HG03103 (cell line): ENCODE measurements around the gene PNKP.

Experiments
- ATAC-seq: cut with Tn5 transposase; IDR thresholded peaks from one replicate; pipeline ENCODE4 v1.9.1; 2021; ENCODE audit warnings: low read depth; ENCODE audit not compliant: unreplicated experiment

The PNKP gene

DNA sequence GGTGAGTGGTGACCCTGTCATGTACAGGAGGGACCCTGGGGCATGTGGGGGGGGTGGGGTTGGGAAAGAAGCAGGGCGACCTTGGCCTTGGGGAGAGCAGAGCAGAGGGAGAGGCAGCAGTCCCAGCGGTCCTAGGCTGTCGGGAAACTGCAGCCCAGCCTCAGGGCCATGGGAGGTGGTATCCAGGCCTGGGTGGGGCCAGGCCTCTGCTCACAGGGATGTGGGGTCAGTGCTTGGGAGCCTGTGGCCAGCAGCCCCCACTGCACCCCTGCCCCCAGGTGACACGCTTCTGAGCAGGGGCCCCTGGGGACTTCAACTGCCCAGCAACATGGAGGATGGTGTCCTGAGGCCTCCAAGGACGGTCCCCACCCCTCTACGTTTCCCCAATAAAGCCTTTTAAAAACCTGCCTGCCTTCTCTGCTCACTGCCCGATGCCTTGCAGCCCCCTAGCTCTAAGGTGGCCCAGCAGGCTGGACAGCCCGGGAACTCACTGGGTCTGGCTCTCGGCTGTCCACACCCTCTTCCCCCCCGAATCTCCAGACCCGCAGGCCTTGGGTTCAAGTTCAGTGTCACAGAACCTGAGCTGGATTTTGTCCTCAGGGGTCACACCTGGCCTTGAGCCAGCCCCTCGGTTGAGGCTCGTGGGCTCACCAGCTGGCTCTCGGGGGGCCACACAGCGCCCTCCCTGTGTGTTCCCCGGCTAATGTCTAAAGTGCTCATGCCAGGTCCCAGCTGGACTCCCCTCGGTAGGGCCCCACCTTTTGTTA is 6.9 kb downstream of the PNKP start:
- no peak for ATAC-seq

DNA sequence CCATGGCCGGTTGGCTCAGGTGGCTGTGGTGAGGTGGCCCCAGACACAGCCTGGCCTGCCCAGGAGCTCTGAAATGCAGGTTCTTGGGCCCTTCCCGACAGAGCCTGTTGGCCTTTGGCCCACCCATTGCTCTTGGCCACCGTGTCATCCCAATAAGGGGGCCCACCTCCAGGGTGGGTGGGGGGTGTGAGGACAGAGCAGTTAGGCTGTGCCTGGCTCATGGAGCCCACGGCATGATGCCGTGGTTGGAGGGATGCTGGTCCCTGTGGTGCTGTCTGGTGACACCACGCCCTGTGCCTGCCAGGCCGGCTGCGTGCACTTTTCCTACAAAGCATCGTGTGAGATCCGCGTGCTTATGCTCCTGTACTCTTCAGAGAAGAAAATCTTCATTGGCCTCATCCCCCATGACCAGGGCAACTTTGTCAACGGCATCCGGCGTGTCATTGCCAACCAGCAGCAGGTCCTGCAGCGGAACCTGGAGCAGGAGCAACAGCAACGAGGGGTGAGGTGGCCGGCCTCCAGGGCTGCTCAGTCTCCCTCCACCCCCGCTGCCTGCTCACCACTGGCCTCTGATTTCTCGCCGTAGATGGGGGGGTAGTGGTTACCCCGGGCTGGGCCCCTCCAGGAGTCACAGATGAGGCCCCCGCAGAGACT is 7.6 kb downstream of the PNKP start:
- no peak for ATAC-seq

DNA sequence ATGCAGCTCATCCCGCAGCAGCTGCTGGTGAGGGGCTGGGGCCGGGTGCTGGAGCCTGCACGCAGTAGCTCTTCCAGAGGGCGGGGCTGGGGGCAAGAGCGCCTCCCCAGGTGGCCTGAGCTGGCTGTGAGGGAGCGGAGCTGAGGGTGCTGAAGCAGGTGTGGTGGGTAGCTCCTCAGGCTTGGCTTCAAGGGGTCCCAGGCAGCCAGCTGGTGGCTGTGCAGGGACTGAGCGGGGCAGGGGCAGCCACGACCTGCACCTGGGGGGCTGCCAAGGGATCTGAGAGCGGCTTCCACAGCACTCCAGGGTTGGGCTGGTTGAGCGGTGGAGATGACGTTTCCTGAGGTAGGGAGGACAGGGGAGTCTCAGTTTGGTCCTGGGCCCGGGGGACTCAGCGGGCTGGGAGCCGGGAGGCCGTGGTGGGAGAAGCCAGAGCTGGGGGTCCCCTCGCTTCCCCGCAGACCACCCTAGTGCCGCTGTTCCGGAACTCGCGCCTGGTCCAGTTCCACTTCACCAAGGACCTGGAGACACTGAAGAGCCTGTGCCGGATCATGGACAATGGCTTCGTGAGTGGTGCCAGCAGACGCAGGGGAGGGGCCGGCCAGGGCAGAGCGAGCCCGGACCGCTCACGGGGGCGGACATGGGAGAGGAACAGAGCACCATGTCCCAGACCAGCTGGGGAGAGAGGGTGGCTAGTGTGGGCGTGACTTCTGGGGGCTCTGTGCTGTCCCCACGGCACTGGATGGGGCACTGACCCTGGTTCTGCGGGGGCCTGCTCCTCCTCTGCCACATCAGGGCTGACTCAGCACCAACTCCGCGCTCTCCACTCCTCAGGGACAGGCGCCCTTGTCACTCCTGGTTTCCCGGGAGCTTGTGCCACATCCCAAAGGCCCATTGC is 9.0 kb downstream of the PNKP start:
- no peak for ATAC-seq

DNA sequence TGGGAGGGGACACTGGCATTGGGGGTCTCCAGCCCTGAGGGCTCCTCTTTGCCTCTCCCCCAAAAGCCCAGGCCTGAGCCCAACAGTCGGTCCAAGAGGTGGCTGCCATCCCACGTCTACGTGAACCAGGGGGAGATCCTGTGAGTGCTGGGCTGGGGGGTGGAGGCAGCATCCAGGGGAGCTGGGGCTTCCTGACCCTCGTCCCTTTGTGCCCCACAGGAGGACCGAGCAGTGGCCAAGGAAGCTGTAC is 9.6 kb downstream of the PNKP start:
- no peak for ATAC-seq

DNA sequence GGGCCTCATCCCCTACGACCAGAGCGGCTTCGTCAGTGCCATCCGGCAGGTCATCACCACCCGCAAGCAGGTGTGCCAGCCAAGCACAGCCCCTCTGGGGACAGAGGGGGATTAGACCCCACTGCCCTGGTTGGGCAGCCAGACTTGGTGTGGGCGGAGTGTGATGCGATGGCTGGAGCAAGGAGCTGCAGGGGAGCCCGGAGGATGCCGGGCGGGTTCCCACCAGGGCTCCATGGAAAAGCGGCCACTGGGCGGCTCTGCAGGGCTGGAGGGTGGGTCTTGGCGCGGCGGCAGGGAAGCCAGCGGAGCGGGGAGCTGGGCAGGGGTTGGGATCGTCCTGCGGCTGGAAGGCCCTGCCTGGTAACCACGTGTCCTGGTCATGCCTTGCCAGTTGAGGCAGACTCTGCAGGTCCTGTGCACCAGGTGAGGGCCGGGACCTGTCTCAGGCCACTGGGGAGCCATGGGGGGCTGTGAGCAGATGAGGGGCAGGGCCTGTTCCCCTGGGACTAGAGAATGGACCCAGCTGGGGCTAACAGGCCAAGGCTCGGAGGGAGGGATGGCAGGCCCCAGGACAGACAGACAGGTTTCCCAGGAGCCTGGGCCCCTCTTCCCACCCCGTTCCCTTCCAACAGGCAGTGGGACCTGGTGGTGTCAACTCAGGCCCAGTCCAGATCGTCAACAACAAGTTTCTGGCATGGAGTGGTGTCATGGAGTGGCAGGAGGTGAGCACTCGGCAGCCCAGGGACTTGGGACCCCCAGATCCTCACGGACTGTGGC is 10.1 kb downstream of the PNKP start:
- no peak for ATAC-seq

DNA sequence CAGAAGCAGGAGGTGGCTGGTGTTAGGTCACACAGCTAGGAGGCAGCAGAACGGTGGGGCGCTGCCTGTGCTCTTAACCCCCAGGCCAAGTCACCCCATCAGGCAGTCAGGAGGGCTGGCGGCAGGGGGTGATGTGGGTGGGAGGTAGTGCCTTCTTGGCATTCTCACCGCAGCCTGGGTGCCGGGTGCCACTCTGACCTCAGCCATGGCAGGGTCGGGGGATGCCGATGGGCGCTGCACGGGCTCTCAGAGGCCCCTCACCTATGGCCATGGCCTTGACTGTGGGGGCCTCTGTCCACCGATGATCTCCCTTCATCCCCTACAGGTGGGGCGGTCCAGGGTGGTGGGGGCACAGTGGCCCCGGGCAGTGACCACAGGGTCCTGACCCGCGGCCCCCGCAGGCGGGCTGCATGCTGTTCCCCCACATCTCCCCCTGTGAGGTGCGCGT is 10.8 kb downstream of the PNKP start:
- no peak for ATAC-seq

DNA sequence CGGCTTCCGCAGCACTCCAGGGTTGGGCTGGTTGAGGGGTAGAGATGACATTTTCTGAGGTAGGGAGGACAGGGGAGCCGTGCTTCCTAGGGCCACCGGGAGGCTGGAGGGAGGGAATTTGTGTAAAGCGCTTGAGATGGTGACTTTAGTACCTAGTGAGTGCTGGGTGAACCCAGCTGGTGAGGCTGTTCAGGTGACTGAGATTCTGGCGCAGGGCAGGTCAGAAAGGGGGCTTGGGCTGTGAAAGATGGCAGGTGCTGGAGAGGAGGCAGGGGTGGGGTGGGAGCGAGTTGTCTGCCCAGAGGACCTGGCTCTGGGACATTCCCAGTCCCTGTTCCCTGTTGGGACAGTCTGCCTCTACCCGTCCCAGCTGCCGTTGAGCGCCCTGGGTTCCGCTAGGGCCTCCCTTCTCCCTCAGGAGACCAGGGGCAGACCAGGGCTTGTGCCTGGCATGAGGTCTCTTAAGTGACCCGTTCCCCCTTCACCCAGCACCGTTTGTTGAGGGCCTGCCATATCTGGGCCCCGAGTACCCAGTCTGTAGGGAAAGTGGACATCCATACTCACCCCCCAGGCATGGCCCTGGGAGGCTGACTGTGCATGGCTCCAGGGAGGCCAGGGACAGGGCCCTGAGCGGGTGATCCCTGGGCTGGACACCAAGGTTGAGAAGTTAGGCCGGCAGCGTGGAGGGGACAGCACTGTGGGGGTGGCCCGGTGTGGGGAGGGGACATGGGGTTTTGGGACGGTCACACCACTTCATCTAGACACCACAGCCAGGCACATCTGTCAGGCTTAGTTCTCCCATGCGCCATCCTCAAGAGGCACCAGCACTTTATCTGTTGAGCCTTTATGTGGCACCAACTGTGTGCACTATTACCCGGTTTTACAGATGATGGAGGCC is 11.5 kb downstream of the PNKP start:
- ATAC-seq = no peak

DNA sequence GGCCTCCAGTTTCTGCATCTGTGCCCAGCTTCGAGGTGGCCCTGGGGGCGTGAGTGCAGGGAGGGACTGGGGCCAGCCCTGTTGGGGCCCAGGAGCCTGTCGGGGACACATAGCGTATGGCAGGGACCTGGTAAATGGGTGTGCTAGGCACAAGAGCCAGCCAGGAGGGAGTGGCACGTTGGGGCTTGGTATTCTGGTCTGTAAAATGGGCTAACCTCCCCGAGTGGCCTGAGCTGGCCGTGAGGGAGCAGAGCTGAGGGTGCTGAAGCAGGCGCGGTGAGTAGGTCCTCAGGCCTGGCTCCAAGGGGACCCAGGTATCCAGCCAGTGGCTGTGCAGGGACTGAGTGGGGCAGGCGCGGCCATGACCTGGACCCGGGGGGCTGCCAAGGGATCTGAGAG is 12.1 kb downstream of the PNKP start:
- no peak for ATAC-seq

DNA sequence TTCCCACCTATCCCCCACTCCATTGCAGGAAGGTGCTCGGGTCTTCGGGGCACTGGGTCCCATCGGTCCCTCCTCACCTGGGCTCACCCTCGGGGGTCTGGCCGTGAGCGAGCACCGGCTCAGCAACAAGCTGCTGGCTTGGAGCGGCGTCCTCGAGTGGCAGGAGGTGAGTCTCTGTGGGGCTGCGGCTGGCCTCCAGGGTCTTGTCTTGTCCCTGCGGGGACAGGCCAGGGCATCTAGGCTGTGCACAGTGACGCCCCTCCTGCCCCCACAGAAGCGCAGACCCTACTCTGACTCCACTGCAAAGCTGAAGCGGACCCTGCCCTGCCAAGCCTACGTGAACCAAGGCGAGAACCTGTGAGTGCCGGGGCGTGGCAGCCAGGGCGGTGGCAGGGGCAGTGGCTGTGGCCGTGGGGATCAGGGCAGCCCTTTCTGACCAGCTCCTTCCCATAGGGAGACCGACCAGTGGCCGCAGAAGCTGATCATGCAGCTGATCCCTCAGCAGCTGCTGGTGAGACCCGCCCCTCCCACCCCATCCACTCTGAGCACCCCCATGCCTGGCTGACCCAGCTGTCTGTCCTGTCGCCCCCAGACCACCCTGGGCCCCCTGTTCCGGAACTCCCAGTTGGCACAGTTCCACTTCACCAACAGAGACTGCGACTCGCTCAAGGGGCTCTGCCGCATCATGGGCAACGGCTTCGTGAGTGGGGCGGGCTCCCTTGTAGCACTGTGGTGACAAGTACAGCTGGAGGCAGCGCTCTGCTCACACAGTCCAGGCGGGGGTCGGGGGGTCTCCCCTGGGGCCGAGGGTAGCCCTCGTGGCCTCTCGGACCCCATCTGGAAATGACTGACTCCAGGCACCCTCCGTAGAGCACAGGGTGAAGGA is 12.8 kb downstream of the PNKP start:
- no peak for ATAC-seq

DNA sequence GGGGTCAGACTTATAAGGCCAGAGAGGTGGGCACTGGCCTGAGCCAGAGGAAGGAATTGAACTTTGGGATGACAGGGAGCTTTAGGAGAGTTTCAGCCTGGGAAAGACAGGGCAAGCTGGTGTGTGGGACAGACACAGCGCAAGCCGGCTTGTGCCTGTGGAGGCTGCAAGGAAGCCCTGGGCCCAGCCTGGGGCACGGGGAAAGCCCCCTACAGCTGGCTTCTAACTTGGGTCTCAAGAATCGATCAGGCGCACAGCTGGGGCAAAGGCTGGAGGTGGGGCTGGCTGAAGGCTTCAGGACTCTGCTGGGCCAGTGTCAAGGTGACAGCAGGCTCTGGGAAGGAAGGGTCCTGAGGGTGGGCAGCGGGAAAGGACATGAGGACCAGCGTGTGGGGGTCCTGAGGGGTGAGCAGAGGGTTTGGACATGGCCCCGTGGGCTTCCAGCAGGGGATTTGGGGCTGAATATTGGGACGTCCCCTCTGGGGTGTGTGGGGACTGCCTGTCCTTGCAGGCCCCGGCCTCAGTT is 13.5 kb downstream of the PNKP start:
- ATAC-seq = no peak

DNA sequence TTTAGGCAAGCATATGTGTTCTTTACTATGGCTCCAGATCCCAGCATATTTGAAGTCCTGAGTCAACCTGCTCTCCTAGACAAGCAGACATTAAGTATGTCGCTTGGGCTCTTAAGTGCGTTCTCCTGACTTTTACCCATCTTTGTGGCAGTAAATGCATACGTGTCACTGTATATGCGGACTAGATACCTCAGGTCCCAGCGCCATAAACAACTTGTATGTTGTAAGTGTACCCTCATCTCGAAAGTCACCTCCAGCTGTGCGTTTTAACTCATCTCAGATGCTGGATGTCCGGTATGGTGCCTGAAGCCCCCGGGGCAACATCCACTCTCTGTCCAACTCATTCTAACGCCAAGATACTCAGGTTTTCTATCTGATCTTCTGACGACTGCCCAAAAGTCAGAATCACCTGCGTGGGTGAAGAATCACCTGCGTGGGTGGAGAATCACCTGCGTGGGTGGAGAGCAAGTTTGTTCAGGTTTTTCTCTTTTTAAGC is 14.7 kb downstream of the PNKP start:
- no peak for ATAC-seq

DNA sequence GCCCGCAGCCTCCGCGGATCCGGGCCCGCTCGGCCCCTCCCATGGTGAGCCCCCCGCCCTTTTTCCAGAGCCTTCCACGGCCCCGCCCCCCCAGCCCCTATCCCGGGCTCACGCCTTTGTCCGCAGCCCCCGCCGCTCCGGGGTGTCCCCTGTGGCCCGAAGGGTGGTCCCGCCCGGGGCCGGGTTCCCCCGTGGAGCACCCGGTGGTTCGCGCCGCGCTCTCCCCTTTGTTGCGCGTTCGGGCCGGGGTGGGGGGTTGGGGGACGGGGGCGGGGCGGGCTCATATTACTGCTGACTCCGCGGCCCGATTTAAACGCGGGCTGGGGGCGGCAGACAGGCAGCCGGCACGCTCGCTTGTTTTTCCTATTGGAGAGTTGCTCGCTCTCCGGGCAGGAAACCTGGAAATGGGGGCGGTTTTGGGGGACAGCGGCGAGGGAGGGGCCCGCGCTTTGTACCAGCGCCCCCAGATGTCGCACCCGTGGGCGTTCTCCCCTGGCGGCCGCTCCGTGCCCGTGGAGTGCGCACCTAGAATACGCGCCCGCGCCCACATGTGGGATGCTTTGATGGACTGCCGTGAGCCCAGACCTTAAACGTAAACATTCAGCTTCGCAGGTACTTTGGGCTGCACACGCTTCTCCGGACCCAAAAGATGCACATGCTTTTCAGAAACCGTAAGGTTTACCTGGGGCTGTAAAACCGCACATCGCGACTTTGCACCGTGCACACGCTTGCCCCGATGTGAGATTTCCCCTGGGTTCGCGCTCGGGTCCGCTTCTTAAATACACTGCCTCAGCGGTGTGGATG is 15.7 kb downstream of the PNKP start:
- ATAC-seq = no peak

DNA sequence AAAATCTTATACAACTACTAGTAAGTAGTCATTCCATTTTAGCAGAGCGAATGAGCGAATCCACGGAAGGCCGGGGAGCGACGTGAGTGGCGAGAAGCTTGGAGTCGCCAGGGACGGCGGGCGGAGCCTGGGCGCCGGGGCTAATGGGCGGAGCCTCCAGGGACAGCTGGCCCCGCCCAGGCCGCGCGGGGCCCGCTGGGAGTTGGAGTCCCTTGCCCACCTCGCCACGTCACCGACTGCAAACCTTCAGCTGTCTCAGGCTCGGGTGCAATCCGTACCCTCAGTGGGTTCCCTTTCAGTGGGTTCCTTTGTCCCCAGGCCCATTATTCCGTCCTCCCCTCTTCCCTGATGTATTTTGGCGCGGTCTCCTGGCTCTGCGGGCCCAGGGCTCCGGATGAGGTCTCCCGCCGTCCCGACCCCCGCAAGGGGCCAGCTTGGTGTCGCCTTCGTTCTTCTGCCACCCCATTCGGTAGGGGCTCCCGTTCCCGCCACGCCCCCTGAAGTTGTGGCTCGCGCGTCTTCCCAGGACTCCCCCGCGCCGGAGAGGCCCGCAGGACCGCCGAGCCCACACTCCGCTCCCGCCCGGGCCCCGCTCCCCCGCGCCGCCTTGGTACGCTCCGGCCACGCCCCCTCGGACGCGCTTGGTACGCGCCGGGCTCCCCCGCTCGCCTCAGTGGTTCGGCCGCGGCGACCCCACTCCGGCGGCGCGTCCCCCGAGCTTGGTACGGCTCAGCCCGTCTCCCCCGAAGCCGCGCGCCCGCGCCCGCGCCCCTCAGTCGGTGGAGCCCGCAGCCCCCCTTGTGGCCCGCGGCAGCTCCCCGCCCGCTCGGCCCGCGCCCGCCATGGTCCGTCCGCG is 16.7 kb downstream of the PNKP start, which contains the start of gene PTOV1:
TSS of gene PTOV1 (plus strand) at position 673 of the 856 bp plus-strand sequence.
- peak; percentile 54 for ATAC-seq

DNA sequence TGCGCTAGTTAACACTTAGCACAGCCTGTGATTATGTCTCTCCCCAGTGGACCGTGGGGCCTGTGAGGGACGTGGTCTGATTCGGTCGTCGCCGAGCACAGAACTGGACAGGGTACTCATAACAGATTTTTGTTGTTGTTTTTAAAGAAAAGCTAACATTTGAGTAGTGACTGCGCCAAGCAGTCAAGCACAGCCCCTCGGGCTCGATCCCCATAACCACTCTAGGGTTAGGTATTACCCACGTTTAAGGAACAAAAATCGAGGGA is 17.2 kb downstream of the PNKP start:
- ATAC-seq = no peak

DNA sequence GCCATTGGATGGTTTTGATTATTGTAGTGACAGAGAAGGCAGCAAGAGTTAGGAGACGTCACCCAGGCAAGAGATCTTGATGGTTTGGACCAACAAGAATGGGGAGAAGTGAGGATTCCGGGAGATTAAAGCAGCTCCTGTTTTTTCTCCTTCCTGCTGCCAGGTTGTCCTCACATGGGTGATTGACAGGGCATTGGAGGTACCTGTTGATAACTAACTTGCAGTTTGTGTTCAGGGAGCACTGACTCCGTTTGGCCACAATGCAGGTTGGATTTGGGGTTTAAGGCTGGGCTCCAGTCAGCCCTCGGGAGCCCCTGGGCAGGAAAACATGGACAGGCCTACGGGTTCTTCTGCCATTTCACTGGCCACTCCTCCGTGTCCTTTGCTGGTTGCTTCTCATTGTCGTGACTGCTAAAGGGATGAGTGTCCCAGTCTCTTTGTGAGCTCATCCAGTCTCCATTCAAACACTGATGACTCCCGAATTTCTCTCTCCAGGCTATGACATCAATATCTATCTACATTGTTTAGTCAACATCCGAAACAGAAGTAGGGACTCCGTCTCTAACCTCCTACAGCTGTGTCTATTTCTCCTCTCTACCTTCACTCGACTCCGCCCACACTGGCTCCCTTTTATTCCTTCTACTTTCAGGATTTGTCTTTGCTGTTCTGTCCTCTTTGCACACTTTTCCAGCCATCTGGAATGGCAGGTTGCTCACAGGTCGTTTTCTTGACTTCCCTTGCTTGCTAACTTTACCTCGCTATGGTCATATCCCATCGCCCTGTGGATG is 17.7 kb downstream of the PNKP start:
- no peak for ATAC-seq

DNA sequence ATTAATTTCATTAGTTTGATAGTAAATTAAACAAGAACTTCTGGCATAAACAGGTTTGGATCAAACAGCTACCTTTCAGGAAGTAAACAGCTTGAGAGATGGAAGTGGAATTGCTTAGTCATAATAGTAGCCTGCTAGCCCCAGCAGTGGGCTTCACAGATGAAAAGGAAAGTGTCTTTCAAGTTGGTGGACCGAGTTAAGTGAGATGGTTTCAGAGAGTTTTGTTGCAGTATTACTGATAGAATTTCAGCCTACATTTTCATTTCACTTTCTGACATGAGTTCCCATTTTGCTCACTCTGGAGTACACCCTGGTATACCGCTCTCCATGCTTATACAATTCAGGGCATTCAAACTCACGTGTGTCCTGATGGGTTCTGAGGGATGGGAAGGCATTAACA is 18.4 kb downstream of the PNKP start:
- no peak for ATAC-seq
